K562 (cell line): ENCODE measurements around the gene GRK1.

Experiments
- BCOR ChIP-seq: fragments of 450-650 bp; IDR thresholded peaks from 2 replicates; pipeline ENCODE4 v1.6.1; 2016
- ZC3H4 ChIP-seq: sonication (generic); formaldehyde crosslinking; IDR thresholded peaks from 2 replicates; pipeline ENCODE4 v1.9.0; 2021; ENCODE audit warnings: missing genetic modification reagents, borderline replicate concordance
- ZNF75A ChIP-seq: fragments of 450-650 bp; formaldehyde crosslinking; IDR thresholded peaks from 2 replicates; pipeline ENCODE4 v1.4.0; 2020; ENCODE audit warnings: mild to moderate bottlenecking
- TF ChIP-seq, protein P1 (sequence below): fragments of 250-450 bp; sonication (Bioruptor Pico); IDR thresholded peaks from 2 replicates; pipeline ENCODE4 v1.5.0; 2020; ENCODE audit warnings: mild to moderate bottlenecking, borderline replicate concordance

DNA sequence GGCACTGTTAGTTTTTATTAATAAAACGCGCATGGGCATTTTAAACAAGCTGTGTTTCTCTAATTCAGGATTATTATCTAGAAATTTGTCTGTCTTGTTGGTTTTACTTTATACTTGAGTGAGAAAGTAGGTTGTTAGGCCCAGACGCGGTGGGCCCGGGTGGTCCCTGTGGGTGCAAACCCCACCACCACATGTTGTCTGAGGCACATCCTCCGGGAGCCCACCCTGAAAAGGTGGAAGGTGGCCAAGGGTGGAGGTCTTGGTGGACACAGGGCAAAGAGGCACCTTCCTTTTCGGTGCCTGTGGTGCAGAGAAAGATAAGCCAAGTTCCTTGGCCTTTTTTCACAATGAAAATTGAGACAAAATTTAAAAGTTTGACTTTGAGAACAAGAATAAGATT is 25.6 kb upstream of the GRK1 start:
- no peak for TF ChIP-seq BCOR
- TF ChIP-seq, protein P1, sequence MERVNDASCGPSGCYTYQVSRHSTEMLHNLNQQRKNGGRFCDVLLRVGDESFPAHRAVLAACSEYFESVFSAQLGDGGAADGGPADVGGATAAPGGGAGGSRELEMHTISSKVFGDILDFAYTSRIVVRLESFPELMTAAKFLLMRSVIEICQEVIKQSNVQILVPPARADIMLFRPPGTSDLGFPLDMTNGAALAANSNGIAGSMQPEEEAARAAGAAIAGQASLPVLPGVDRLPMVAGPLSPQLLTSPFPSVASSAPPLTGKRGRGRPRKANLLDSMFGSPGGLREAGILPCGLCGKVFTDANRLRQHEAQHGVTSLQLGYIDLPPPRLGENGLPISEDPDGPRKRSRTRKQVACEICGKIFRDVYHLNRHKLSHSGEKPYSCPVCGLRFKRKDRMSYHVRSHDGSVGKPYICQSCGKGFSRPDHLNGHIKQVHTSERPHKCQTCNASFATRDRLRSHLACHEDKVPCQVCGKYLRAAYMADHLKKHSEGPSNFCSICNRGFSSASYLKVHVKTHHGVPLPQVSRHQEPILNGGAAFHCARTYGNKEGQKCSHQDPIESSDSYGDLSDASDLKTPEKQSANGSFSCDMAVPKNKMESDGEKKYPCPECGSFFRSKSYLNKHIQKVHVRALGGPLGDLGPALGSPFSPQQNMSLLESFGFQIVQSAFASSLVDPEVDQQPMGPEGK (CRISPR knock-in tag), result no peak
- no peak for TF ChIP-seq ZNF75A
- TF ChIP-seq ZC3H4 (CRISPR knock-in tag), result no peak
